Muscle of leg (tissue), 11 donors: ENCODE data around the gene SSTR3. TPM values are rescaled to one million over a fixed set of nuclear protein-coding genes. Genes with fewer than 3 reads are reported as not detected.

Source experiments
- DNase-seq: peaks from one replicate; pipeline ENCODE4 v3.0.0; 2013
- H3K27ac ChIP-seq: one replicate; pipeline ENCODE4 v1.5.1; 2013; ENCODE audit warnings: mild to moderate bottlenecking, low read length, control low read depth
- H3K27me3 ChIP-seq: one replicate; pipeline ENCODE4 v1.6.1; 2013; ENCODE audit warnings: low read length; ENCODE audit not compliant: control insufficient read depth, insufficient read depth
- H3K36me3 ChIP-seq: one replicate; pipeline ENCODE4 v1.6.1; 2013; ENCODE audit warnings: low read length; ENCODE audit not compliant: control insufficient read depth, insufficient read depth
- H3K4me1 ChIP-seq: one replicate; pipeline ENCODE4 v1.6.1; 2013; ENCODE audit warnings: low read length; ENCODE audit not compliant: control insufficient read depth, insufficient read depth
- H3K4me3 ChIP-seq: one replicate; pipeline ENCODE4 v1.5.1; 2013; ENCODE audit warnings: low read length, control low read depth
- H3K9me3 ChIP-seq: replicated peaks from 2 replicates; pipeline ENCODE4 v1.6.1; 2013; ENCODE audit warnings: low read depth, low read length; ENCODE audit not compliant: control insufficient read depth
- WGBS: methylation state at CpG from one replicate; pipeline ENCODE4 v1.1.5; 2013; ENCODE audit warnings: missing lambda C conversion rate; ENCODE audit not compliant: insufficient coverage; 5-methylcytosine and 5-hydroxymethylcytosine counted together
- polyA plus RNA-seq, 8 donors: library from polyadenylated mRNA; unstranded; fragments of 120-200 nt; gene quantifications; one replicate each; pipeline versions ENCODE4 v1.2.1 to v1.2.3, GENCODE V29; 2013; ENCODE audit warnings: inconsistent platforms in 1 of 8, low replicate concordance in 1 of 8; ENCODE audit not compliant: insufficient read length in 8 of 8, insufficient read depth in 1 of 8
- total RNA-seq: library from RNA; stranded (reverse); fragments of 120-200 nt; gene quantifications from one replicate; pipeline ENCODE4 v1.2.4, GENCODE V29; 2013

Gene SSTR3
- total and polyA plus RNA-seq, 9 donors = 0.04 TPM; not detected in 8

- Histone ChIP-seq H3K27ac (no peak overlapping the region), H3K9me3 (no peaks in the 10 kb centered on the region), H3K27me3 (no peaks in the 10 kb centered on the region), H3K4me1 (peaks cover 38% of the 10 kb centered on the region), H3K4me3 (no peak overlapping the region), H3K36me3 (peaks cover 12% of the 10 kb centered on the region)
- 81% methylated on average over 11 of the region's 13 CpGs for WGBS
- DNase-seq = no peak
These were observed 26.5 kb downstream of the SSTR3 start for GRCh38 chr22:37185646-37186227.

- no peak for DNase-seq
- Histone ChIP-seq H3K27ac (no peak overlapping the region), H3K4me1 (peaks cover 42% of the 10 kb centered on the region), H3K27me3 (no peaks in the 10 kb centered on the region), H3K4me3 (no peak overlapping the region), H3K9me3 (no peaks in the 10 kb centered on the region), H3K36me3 (peaks cover 12% of the 10 kb centered on the region)
- WGBS = 86% methylated on average over 12 of the region's 18 CpGs
These were observed 27.3 kb downstream of the SSTR3 start for GRCh38 chr22:37184816-37185541.

- Histone ChIP-seq H3K9me3 (no peaks in the 10 kb centered on the region), H3K27me3 (no peaks in the 10 kb centered on the region), H3K36me3 (peaks cover 12% of the 10 kb centered on the region), H3K4me1 (peaks cover 48% of the 10 kb centered on the region), H3K4me3 (no peak overlapping the region), H3K27ac (no peak overlapping the region)
- DNase-seq = no peak
- WGBS = 82% methylated on average over 12 of the region's 12 CpGs
These were observed 27.9 kb downstream of the SSTR3 start for GRCh38 chr22:37184380-37184755.

GRCh38 chr22:37183432-37184379 lies 28.6 kb downstream of the SSTR3 start:
- WGBS = 58% methylated on average over 10 of the region's 17 CpGs
- Histone ChIP-seq H3K4me3 (no peak overlapping the region), H3K9me3 (no peaks in the 10 kb centered on the region), H3K4me1 (peaks cover 48% of the 10 kb centered on the region), H3K36me3 (peaks cover 12% of the 10 kb centered on the region), H3K27ac (no peak overlapping the region), H3K27me3 (no peaks in the 10 kb centered on the region)
- DNase-seq = no peak

DNA sequence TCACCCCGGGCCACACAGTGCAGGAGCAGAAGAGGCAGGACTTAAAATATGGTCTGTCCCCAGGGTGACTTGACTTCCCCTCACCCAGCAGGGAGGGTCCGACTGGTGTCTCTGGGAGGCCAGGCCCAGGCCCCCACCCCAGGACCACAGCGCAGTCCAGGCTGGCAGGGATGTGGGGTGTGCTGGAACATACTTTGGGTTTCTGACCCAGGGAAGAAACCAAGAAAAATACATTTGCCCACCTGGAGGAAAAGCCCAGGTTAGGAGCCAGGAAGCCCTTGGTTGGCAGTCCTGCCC lies 29.4 kb downstream of the SSTR3 start:
- Histone ChIP-seq H3K27me3 (no peaks in the 10 kb centered on the region), H3K4me1 (peaks cover 49% of the 10 kb centered on the region), H3K36me3 (peaks cover 12% of the 10 kb centered on the region), H3K9me3 (no peaks in the 10 kb centered on the region), H3K4me3 (no peak overlapping the region), H3K27ac (no peak overlapping the region)
- 100% methylated on average over 1 of the region's 3 CpGs for whole genome bisulfite sequencing
- no peak for DNase-seq

- no peak for DNase-seq
- Histone ChIP-seq H3K27me3 (no peaks in the 10 kb centered on the region), H3K4me3 (no peak overlapping the region), H3K4me1 (peaks cover 49% of the 10 kb centered on the region), H3K36me3 (peaks cover 12% of the 10 kb centered on the region), H3K27ac (no peak overlapping the region), H3K9me3 (no peaks in the 10 kb centered on the region)
- WGBS = 84% methylated on average over 37 of the region's 37 CpGs
These were observed 30.0 kb downstream of the SSTR3 start for GRCh38 chr22:37182101-37182948.

DNA sequence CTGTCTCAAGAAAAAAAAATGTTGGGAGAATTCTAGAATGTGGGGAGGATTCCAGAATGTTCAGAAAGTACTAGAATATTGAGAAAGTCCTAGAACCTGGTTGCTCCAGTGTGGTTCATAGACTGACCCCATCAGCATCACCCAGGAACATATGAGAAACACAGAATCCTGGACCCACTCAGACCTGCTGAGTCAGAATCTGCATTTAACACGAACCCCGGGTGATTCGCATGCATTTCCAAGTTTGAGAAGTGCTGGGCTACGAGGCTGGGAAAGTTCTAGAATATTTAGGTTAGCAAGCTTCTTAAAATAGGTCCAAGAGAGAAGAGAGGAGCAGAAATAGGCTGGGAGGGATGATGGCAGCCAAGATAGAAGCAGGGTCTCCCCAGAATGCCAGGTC lies 30.6 kb downstream of the SSTR3 start:
- H3K4me3 ChIP-seq = no peak overlapping the region
- no peak overlapping the region for H3K27ac ChIP-seq
- 83% methylated on average over 4 of the region's 4 CpGs for WGBS
- no peak for DNase-seq
- no peaks in the 10 kb centered on the region for H3K9me3 ChIP-seq
- H3K4me1 ChIP-seq = peaks cover 49% of the 10 kb centered on the region
- H3K27me3 ChIP-seq = no peaks in the 10 kb centered on the region
- H3K36me3 ChIP-seq = peaks cover 12% of the 10 kb centered on the region

GRCh38 chr22:37180531-37181231 lies 31.6 kb downstream of the SSTR3 start:
- H3K4me1 ChIP-seq = peaks cover 56% of the 10 kb centered on the region
- H3K36me3 ChIP-seq = peaks cover 12% of the 10 kb centered on the region
- 84% methylated on average over 9 of the region's 15 CpGs for WGBS
- DNase-seq = no peak
- H3K4me3 ChIP-seq = no peak overlapping the region
- H3K27ac ChIP-seq = no peak overlapping the region
- peaks cover 4% of the 10 kb centered on the region for H3K27me3 ChIP-seq
- no peaks in the 10 kb centered on the region for H3K9me3 ChIP-seq

- Histone ChIP-seq H3K27ac (no peak overlapping the region), H3K36me3 (peaks cover 8% of the 10 kb centered on the region), H3K9me3 (no peaks in the 10 kb centered on the region), H3K4me3 (no peak overlapping the region), H3K4me1 (peaks cover 63% of the 10 kb centered on the region), H3K27me3 (peaks cover 13% of the 10 kb centered on the region)
- 83% methylated on average over 27 of the region's 31 CpGs for WGBS
- DNase-seq = no peak
These were observed 32.5 kb downstream of the SSTR3 start for GRCh38 chr22:37179622-37180420.
